HFF-Myc (cell line): ENCODE measurements around the gene IDUA.
A peak's percentile ranks its signal among the peaks of the same experiment; 100 is the strongest.

Experiments used
- DNase-seq: peaks from one replicate; pipeline ENCODE4 v3.0.0-alpha.2; 2011; ENCODE audit warnings: low read depth; ENCODE audit errors: extremely low read depth
- H3K4me3 ChIP-seq: replicated peaks from 2 replicates; pipeline ENCODE4 v1.5.1; 2011; ENCODE audit warnings: low read depth, mild to moderate bottlenecking, control low read depth, low read length
- TF ChIP-seq, protein P1 (sequence below): IDR thresholded peaks from 2 replicates; pipeline ENCODE4 v1.5.1; 2012; ENCODE audit warnings: mild to moderate bottlenecking, low read depth, low read length, control low read depth; ENCODE audit errors: missing control alignments

The IDUA gene

DNA sequence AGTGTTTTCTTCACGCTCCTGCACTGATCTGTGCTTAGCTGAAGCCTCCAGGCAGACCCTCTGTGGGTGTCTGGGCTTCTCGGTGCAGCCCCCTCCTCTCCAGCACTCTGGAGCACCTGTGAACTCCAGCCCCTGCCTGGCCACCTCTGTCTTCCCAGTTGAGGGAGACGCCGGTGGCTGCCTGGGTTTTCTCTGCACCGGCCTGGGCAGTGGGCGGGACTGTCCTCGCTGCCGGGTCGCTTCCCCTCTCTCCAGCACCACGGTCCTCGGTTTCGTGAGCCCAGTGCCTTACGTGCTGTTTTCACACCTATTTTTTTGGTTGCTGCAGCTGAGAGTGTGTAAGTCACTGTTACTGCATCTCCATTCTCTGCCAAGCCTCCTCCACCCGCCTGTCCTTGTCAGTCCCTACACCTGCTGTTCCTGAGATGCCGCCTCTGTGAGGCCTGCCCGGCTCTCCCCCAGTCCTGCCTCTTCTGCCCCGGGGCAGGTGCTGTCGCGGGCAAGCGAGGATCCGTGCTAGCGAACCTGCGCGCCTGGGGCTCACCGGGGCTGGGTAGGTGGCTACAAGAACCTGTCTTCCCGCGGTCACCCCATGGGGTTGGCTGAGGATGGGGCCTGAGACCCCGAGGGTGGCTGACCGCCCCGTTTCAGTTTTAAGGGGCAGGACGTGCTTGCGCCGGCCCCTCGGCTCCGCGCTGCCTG is 22.1 kb downstream of the IDUA start:
- DNase-seq, result no peak
- H3K4me3 ChIP-seq, result peak overlapping the region; percentile 46
- TF ChIP-seq, protein P1, sequence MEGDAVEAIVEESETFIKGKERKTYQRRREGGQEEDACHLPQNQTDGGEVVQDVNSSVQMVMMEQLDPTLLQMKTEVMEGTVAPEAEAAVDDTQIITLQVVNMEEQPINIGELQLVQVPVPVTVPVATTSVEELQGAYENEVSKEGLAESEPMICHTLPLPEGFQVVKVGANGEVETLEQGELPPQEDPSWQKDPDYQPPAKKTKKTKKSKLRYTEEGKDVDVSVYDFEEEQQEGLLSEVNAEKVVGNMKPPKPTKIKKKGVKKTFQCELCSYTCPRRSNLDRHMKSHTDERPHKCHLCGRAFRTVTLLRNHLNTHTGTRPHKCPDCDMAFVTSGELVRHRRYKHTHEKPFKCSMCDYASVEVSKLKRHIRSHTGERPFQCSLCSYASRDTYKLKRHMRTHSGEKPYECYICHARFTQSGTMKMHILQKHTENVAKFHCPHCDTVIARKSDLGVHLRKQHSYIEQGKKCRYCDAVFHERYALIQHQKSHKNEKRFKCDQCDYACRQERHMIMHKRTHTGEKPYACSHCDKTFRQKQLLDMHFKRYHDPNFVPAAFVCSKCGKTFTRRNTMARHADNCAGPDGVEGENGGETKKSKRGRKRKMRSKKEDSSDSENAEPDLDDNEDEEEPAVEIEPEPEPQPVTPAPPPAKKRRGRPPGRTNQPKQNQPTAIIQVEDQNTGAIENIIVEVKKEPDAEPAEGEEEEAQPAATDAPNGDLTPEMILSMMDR, result no peak

- DNase-seq, result no peak
- H3K4me3 ChIP-seq, result peak overlapping the region; percentile 46
- TF ChIP-seq, protein P1, result no peak
Observed at GRCh38 chr4:1009542-1010394, 22.9 kb downstream of the IDUA start.

DNA sequence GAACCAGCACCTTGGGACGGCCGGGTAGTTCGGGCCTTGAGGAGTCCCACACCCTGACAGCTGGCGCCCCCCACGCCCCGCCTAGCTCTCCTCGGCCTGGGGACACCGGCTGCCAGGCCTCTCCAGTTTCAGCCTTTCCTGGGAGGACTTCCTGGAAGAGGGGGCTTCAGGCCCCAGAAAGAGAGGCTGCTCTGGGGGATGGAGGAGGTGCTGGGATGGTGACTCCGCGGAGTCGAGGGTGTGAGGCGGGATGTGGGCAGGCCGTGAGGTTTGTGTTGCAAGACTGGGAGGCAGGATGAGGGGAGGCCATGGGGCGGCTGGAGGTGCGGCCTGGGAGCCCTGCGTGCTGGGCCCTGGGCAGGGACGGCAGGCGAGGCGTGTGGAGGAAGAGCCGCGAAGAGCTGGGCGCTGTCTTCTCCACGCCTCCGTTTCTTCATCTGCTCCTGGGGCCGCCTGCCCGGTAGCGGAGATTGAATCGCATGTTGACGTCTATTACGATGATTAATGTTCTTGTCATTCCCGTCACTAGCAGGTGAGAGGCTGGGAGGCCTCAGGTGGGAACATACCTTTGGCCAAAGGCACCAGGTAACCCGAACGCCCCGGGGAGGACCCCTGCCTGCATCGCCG is 23.7 kb downstream of the IDUA start:
- no peak for DNase-seq
- peak overlapping the region; percentile 37 for H3K4me3 ChIP-seq
- TF ChIP-seq, protein P1, result no peak

GRCh38 chr4:1011022-1011665 is 24.3 kb downstream of the IDUA start, which contains the start of gene FGFRL1:
TSS of gene FGFRL1 (plus strand) at chr4:1011626. CDS start at chr4:1012486, 860 bp downstream.
- TF ChIP-seq, protein P1, result no peak
- peak; percentile 36 for DNase-seq
- peak within 1 kb of the TSS; percentile 60 for H3K4me3 ChIP-seq

DNA sequence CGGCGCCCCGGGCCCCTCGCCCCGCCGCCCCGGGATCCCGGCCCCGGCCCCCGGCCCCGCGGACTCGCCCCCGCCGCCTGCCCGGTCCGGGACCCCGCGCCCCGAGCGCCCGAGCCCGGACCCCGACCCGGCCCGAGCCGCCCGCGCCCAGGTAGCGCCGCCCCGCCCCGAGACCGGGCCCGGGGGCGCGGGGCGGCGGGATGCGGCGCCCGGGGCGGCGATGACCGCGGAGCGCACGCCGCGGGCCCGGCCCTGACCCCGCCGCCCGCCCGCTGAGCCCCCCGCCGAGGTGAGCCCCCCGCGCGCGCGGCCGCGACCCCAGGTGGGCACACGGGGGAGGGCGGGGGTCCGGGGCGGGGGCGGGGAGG is 24.8 kb downstream of the IDUA start:
- H3K4me3 ChIP-seq, result no peak overlapping the region; the same call in 1 of the 2 replicates
- TF ChIP-seq, protein P1, result no peak
- DNase-seq, result no peak

DNA sequence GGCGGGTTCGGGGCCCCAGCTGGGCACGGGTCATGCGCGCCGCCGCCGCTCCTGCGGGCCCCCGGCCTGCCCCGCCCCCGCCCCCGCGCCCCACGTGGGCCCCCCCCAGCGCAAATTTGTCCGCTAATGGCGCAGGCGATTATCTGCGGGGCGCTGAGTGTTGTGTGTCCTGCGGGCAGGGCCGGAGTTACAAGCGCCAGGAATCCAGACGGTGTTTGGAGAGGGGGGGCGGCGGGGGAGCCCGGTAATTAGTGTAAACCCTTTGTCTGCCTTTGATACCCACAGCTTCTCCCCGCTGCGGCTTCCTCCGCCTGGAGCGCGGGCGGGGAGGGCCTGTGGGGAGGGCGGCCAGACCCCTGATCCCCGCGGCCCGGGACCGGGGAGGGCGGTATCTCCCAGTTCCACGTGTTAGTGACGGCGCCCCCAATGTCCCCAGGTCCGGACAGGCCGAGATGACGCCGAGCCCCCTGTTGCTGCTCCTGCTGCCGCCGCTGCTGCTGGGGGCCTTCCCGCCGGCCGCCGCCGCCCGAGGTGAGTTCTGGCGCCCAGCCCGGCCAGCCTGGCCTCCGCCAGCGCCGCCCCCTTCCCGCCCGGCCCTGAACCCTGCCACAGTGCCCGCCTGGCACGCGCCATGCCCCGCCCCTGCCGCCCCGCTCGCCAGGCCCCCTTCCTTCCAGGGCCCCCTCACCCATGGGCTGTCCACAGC is 25.3 kb downstream of the IDUA start:
- DNase-seq, result no peak
- H3K4me3 ChIP-seq, result peak overlapping the region; percentile 60
- TF ChIP-seq, protein P1, result no peak
